IPS-18a (cell line): Measurements from ENCODE around the gene RRM1.
"Not testable (repeated sequence)": the region's sequence is repeated elsewhere in the genome, so short reads cannot be mapped to it uniquely, and the experiment has no call there.

ENCODE experiments used
- H3K27ac ChIP-seq: one replicate; pipeline ENCODE4 v1.5.1; 2013; ENCODE audit warnings: low read length
- H3K27me3 ChIP-seq: one replicate; pipeline ENCODE4 v1.6.1; 2013; ENCODE audit warnings: mild to moderate bottlenecking, low read length; ENCODE audit not compliant: control insufficient read depth, insufficient read depth
- H3K36me3 ChIP-seq: one replicate; pipeline ENCODE4 v1.6.1; 2013; ENCODE audit warnings: low read depth, low read length; ENCODE audit not compliant: control insufficient read depth
- H3K4me1 ChIP-seq: one replicate; pipeline ENCODE4 v1.6.1; 2013; ENCODE audit warnings: low read depth, low read length; ENCODE audit not compliant: control insufficient read depth
- H3K4me3 ChIP-seq: one replicate; pipeline ENCODE4 v1.5.1; 2013; ENCODE audit warnings: low read length
- H3K9ac ChIP-seq: one replicate; pipeline ENCODE4 v1.6.1; 2013; ENCODE audit warnings: mild to moderate bottlenecking, low read length, moderate library complexity
- H3K9me3 ChIP-seq: one replicate; pipeline ENCODE4 v1.6.1; 2013; ENCODE audit warnings: low read depth, low read length; ENCODE audit not compliant: control insufficient read depth

Gene RRM1

DNA sequence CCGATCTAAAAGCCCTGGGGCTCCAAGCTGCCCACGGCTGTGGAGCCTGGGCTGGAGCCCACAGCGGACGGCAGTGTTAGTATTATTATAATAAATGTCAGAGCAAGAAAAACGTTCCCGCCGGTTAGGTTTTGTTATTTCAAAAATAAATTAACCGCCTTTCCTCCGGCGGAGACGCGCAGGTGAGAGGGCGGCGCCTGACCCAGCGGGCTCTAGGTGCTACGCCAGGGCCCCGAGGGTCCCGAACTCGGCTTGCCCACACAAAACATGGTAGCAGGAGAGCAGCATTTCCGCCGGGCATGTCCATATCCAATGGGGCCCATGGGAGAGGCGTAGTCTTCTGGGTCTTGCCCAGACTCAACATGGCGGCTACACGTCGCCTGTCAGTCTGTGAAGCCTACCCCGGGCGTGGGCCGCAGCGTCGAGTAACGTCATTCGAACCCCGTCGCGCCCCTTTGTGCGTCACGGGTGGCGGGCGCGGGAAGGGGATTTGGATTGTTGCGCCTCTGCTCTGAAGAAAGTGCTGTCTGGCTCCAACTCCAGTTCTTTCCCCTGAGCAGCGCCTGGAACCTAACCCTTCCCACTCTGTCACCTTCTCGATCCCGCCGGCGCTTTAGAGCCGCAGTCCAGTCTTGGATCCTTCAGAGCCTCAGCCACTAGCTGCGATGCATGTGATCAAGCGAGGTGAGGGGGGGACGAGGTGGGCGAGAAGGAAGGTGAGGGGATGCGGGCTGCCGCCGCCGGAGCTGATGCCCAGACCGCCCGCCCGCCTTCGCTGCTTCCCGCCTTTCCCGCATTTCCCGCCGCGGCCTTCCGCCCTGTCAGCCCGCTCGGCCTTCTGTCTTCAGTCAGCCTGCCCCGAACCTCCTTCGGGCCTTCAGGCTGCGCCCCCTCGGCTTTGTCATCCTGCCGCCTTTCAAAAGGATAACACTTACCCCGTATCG lies at the start of gene RRM1:
TSS of gene RRM1 (plus strand) at position 452 of the 944 bp plus-strand sequence. CDS start at position 666, 214 bp downstream.
- Histone ChIP-seq H3K9ac (peak within 1 kb of the TSS; percentile 78), H3K27ac (peak within 1 kb of the TSS; percentile 52), H3K36me3 (peaks cover 3% of the 10 kb centered on the region), H3K4me3 (peak within 1 kb of the TSS; percentile 94), H3K9me3 (no peaks in the 10 kb centered on the region), H3K27me3 (no peaks in the 10 kb centered on the region), H3K4me1 (peaks cover 14% of the 10 kb centered on the region)

DNA sequence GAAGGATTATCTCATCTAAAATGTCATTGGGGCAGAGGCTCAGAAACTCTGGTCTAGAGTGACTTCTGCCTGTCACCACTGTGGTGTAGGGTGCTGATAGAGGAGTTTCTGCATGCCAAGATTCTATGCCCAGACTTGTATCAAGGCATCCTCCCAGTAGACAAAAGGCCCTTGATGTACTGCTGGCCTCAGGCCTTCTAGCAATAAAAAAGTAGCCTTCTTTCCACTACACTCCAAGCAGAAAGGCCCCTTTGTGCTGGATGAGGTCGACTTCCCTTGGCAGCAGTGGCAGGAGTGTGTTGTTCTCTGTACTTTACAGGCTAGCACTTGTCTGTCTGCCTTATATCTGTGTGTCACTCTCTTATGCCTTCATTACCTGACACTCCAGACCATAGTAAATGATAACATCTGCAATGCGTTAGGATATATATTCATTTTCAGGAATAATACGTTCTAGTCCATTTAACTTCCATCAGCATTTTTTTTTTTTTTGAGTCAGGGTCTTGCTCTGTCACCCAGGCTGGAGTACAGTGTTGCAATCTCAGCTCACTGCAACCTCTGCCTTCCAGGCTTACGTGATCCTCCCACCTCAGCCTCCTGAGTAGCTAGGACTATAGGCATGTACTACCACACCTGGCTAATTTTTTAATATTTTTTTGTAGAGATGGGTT lies 49.5 kb upstream of the RRM1 start:
- H3K9me3 ChIP-seq = no peaks in the 10 kb centered on the region
- no peaks in the 10 kb centered on the region for H3K27me3 ChIP-seq
- H3K27ac ChIP-seq = no peak overlapping the region
- H3K9ac ChIP-seq = no peak overlapping the region
- no peaks in the 10 kb centered on the region for H3K36me3 ChIP-seq
- no peaks in the 10 kb centered on the region for H3K4me1 ChIP-seq
- H3K4me3 ChIP-seq = no peak overlapping the region

DNA sequence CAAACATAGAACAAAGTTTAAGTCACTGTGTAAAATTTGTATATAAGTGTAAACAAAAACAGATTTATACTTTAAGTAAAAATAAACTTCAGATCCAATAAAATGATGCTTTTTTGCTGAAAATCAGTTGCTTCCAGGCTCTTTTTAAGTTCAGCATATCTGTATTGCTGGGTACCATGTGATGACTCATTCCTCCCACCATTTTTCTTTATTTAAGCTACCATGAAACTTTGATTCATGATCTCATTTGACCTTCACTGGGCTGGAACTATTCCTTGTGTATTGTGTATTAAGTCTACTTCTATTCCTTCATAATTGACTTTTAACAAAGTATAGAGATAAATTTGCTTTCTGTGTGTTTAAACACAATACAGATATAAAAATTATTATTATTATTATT lies 46.3 kb upstream of the RRM1 start:
- Histone ChIP-seq H3K36me3 (no peaks in the 10 kb centered on the region), H3K27ac (no peak overlapping the region), H3K27me3 (no peaks in the 10 kb centered on the region), H3K4me1 (no peaks in the 10 kb centered on the region), H3K9me3 (no peaks in the 10 kb centered on the region), H3K9ac (no peak overlapping the region), H3K4me3 (no peak overlapping the region)

DNA sequence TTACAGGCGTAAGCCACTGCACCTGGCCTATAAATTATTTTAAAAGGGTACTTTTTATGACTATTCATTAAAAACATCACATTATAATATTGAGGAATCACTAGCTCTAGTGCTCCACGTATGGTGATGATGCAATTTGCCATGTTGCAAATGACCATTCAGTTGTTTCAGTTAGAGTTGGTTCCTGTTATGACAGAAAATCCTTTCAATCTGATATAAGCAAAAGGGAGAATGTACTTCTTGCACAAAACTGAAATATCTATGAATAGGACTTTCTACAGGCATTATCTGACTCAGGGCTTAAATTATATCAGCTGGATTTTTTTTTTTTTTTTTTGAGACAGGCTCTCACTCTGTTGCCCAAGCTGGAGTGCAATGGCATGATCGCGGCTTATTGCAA lies 45.6 kb upstream of the RRM1 start:
- H3K4me1 ChIP-seq = no peaks in the 10 kb centered on the region
- H3K36me3 ChIP-seq = no peaks in the 10 kb centered on the region
- H3K9me3 ChIP-seq = no peaks in the 10 kb centered on the region
- no peak overlapping the region for H3K27ac ChIP-seq
- no peak overlapping the region for H3K4me3 ChIP-seq
- H3K9ac ChIP-seq = no peak overlapping the region
- H3K27me3 ChIP-seq = no peaks in the 10 kb centered on the region

DNA sequence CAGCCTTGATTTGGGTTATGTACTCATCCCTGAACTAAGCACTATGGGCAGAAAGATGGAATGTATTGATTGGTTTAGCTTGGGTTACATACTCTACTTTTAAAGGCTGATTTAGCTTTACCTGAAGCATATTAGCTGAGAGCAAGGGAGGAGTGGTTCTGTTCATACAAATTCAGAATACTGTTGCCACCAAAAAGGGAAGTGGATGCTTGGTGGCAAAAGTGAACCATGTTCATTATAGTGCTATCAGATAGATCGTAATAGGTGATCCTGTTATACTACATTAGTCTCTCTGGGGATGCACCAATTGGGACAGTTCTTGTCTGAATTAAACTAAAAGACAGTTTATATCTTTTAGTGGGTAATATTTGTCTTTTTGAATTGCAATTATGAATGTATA lies 44.5 kb upstream of the RRM1 start:
- Histone ChIP-seq H3K27ac (no peak overlapping the region), H3K27me3 (no peaks in the 10 kb centered on the region), H3K4me3 (no peak overlapping the region), H3K9me3 (no peaks in the 10 kb centered on the region), H3K9ac (no peak overlapping the region), H3K4me1 (no peaks in the 10 kb centered on the region), H3K36me3 (no peaks in the 10 kb centered on the region)

DNA sequence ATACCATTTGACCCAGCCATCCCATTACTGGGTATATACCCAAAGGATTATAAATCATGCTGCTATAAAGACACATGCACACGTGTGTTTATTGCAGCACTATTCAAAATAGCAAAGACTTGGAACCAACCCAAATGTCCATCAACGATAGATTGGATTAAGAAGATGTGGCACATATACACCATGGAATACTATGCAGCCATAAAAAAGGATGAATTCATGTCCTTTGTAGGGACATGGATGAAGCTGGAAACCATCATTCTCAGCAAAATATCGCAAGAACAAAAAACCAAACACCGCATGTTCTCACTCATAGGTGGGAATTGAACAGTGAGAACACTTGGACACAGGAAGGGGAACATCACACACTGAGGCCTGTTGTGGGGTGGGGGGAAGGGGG lies 41.4 kb upstream of the RRM1 start:
- not testable (repeated sequence) for H3K27ac ChIP-seq, H3K9me3 ChIP-seq, H3K4me3 ChIP-seq

DNA sequence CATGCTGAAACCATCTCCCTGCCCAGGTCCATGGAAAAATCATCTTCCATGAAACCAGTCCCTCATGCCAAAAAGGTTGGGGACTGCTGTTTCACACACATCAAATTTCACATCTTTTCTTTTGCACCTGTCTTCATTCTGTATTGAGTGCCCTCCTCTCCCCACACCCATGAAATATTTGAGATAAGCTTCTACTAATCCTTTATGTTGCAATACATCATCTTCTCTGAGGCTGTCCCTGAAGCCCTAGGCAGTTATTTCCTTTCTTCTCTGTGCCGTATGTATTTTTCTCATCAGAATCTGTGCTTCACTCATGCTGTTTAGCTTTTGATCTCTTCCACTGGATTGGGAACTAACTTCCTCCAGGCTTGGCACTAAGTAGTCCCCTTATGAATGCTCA lies 40.0 kb upstream of the RRM1 start:
- Histone ChIP-seq H3K27me3 (no peaks in the 10 kb centered on the region), H3K27ac (no peak overlapping the region), H3K9ac (no peak overlapping the region), H3K4me3 (no peak overlapping the region), H3K4me1 (no peaks in the 10 kb centered on the region), H3K36me3 (no peaks in the 10 kb centered on the region), H3K9me3 (no peaks in the 10 kb centered on the region)

More for the DNA sequence above, 41.4 kb upstream of the RRM1 start:
- H3K4me1 ChIP-seq, H3K36me3 ChIP-seq, H3K9ac ChIP-seq, H3K27me3 ChIP-seq: not testable (repeated sequence)

DNA sequence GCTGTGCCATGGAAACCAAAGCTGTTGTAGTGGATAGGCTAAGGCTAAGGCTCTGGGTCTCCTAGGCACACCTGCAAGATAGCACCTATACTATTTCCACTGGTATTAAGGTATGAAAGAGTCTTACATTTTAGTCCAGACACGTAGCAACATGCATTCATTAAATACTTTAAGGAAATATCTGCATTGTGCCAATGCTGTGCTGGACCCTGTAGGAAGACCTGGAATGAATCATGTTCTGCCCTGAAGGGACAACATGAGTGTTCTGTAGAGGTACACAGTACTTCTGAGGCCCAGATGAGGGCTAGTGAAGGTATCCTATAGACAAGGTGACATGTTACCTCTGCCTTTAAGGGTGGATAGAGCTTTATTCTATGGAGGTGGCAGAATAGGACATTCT lies 35.2 kb upstream of the RRM1 start:
- Histone ChIP-seq H3K9ac (no peak overlapping the region), H3K4me1 (no peaks in the 10 kb centered on the region), H3K27me3 (no peaks in the 10 kb centered on the region), H3K9me3 (no peaks in the 10 kb centered on the region), H3K4me3 (no peak overlapping the region), H3K36me3 (peaks cover 3% of the 10 kb centered on the region), H3K27ac (no peak overlapping the region)

DNA sequence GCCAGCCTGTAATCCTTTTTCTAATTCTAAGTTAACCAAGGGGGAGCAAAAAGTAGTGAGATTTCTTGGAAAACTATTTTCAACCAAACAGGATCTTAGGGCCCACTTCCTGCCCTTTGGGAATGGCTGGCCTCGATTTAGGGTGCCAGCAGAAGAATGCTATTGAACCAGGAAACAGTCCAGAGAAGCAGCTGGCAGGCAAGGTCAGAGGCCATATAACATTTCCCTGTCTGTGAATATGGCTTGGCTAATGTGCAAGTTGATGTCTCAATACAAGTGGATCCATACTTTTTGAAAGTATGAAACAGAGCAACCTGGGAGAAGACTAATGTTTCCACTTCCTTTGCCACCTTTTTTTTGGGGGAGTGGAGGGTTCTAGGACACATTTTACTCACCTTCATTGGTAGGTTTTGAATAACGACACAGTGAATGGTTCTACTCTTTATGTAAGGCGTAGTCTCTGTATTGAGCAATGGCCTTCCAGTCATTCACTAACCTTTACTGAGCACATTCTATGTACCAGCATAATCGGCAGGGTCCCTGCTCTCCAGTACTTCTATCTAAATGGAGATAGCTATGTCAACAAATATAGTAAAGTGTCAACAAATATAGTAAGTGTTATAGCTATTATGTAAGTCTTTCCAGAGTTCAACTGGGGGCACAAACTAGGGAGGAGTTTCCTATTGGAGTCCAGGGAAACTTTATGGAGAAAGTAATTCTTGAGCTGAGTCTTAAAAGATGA lies 34.2 kb upstream of the RRM1 start:
- Histone ChIP-seq H3K27ac (no peak overlapping the region), H3K27me3 (no peaks in the 10 kb centered on the region), H3K4me3 (no peak overlapping the region), H3K9ac (no peak overlapping the region), H3K4me1 (no peaks in the 10 kb centered on the region), H3K36me3 (peaks cover 3% of the 10 kb centered on the region), H3K9me3 (no peaks in the 10 kb centered on the region)

DNA sequence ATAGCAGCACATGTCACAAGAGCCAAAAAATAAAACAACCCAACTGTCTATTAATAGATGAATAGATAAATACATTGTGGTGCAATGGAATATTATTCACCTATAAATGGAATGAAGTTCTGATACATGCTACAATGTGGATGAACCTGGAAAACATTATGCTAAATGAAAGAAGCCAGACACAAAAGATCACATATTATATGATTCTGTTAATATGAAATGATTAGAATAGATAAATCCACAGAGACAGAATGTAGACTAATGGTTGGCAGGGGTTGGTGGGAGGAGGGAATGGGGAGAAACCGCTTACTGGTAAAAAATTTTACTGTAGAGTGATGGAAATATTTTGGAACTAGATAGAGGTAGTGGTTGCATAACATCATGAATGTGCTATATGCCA lies 32.9 kb upstream of the RRM1 start:
- Histone ChIP-seq H3K9me3 (no peaks in the 10 kb centered on the region), H3K9ac (no peak overlapping the region), H3K36me3 (peaks cover 3% of the 10 kb centered on the region), H3K27me3 (no peaks in the 10 kb centered on the region), H3K4me3 (no peak overlapping the region), H3K27ac (no peak overlapping the region), H3K4me1 (no peaks in the 10 kb centered on the region)

DNA sequence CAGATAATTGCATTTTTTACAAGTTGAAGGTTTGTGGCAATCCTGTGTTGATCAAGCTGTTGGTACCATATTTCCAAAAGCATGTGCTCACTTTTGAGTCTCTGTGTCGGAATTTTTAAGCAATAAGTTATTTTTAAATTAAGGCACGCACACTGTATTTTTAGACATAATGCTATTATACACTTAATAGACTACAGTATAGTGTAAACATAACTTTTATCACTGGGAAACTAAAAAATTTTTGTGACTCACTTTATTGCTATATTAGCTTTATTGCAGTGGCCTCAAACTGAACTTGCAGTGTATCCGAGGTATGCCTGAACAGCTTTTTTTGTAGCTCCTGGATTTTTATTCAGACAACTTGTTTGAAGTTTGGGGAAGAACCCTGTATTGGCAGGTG lies 31.3 kb upstream of the RRM1 start:
- H3K4me1 ChIP-seq = no peaks in the 10 kb centered on the region
- H3K36me3 ChIP-seq = peaks cover 3% of the 10 kb centered on the region
- no peak overlapping the region for H3K9ac ChIP-seq
- H3K4me3 ChIP-seq = no peak overlapping the region
- no peaks in the 10 kb centered on the region for H3K9me3 ChIP-seq
- H3K27ac ChIP-seq = no peak overlapping the region
- no peaks in the 10 kb centered on the region for H3K27me3 ChIP-seq
